ENCODE data around the gene ZMPSTE24. TPM values are rescaled to one million over a fixed set of nuclear protein-coding genes. Genes with fewer than 3 reads are reported as not detected.
A peak's percentile ranks its signal among the peaks of the same experiment; 100 is the strongest.

Gene ZMPSTE24
- total RNA-seq, 4 donors from 2014 or later, result 3.4 to 40.8 (median 23.7) TPM

DNA sequence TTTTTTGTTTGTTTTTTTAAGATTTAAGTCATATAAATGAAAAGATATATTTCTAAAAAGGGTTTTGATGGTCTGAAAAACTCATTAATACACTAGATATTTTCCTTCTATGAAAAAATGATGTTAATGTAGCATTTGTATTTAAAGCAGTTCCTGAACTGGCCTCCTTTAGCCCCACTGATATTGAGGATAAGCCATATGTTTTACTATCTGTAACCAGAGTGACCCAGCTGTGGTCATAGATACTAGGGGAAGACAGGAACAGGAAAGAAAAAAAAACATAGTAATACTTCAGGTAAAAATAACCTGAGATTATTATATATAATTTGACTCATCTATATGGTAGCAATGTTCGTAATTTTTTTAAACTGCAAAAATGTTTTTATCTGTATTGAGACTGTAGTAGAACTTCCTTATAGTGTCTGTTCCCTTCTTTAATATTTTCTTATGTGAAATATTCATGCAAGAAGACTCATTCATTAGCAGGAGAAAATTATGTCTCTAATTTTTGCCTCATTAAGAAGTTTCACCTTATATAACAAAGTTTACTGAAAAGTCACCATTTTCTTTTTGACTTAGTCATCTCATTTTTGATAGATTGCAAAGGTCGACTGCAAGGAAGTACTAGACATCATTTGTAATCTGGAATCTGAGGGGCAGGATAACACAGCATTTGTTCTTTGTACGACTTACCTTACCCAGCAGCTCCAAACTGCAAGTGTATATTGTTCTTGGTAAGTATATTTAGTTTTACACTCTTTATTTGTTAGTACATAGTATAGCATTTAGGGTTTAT, 35.9 kb upstream of the ZMPSTE24 start:
- Histone ChIP-seq H3K9me3 (no peaks in the 10 kb centered on the region), H3K27ac (no peak overlapping the region), H3K4me1 (peaks cover 0 to 7% (median 3%) of the 10 kb centered on the region in 4 donors), H3K27me3 (no peaks in the 10 kb centered on the region), H3K4me3 (no peak overlapping the region), H3K36me3 (no peaks in the 10 kb centered on the region)
- in situ Hi-C loops (cut with MboI; ENCODE audit: low pct_ligation_motif_present in 1 of 4, low pct_unique_long_range_greater_than_20kb in 1 of 4, low sequenced_read_pairs in 3 of 4) (no loop called here), intact Hi-C loops (cut with DNase I; ENCODE audit: low total_unique reads) (no loop called here)
- WGBS, 2 donors (ENCODE audit: low coverage in 1 of 2), result 56 to 82% methylated on average over 2 to 3 of the region's 3 CpGs
- no peak for DNase-seq
- TF ChIP-seq POLR2A (IDR thresholded peaks at IDR 0.05), result no peak
- no peak for TF ChIP-seq CTCF (IDR thresholded peaks at IDR 0.05)
- TF ChIP-seq EP300 (IDR thresholded peaks at IDR 0.05; ENCODE audit: low read depth), result no peak
- no peak for TF ChIP-seq POLR2AphosphoS5 (IDR thresholded peaks at IDR 0.05)

- Histone ChIP-seq H3K9me3 (no peaks in the 10 kb centered on the region), H3K36me3 (no peaks in the 10 kb centered on the region), H3K4me3 (no peak overlapping the region), H3K4me1 (peaks cover 0 to 7% (median 3%) of the 10 kb centered on the region in 4 donors), H3K27ac (no peak overlapping the region), H3K27me3 (no peaks in the 10 kb centered on the region)
- intact Hi-C loops (cut with DNase I; ENCODE audit: low total_unique reads), result no loop called here
- no peak for TF ChIP-seq EP300 (IDR thresholded peaks at IDR 0.05; ENCODE audit: low read depth)
- DNase-seq, result no peak
- WGBS, 2 donors (ENCODE audit: low coverage in 1 of 2), result 77 to 78% methylated on average over 6 of the region's 6 CpGs
- in situ Hi-C loops (cut with MboI; ENCODE audit: low pct_ligation_motif_present in 1 of 4, low pct_unique_long_range_greater_than_20kb in 1 of 4, low sequenced_read_pairs in 3 of 4), result no loop called here
Observed at GRCh38 chr1:40224040-40224439, 34.0 kb upstream of the ZMPSTE24 start.

GRCh38 chr1:40226192-40226591, 31.8 kb upstream of the ZMPSTE24 start:
- in situ Hi-C loops (cut with MboI; ENCODE audit: low pct_ligation_motif_present in 1 of 4, low pct_unique_long_range_greater_than_20kb in 1 of 4, low sequenced_read_pairs in 3 of 4), result no loop called here
- intact Hi-C loops (cut with DNase I; ENCODE audit: low total_unique reads), result no loop called here
- WGBS, 2 donors (ENCODE audit: low coverage in 1 of 2), result 59 to 61% methylated on average over 3 of the region's 3 CpGs
- Histone ChIP-seq H3K4me3 (no peak overlapping the region), H3K9me3 (no peaks in the 10 kb centered on the region), H3K4me1 (peaks cover 0 to 7% (median 3%) of the 10 kb centered on the region in 4 donors), H3K27me3 (no peaks in the 10 kb centered on the region), H3K27ac (peak overlapping the region in 3 of 4 donors; percentile 30 to 47 (median 45)), H3K36me3 (peaks cover 0 to 2% (median 0%) of the 10 kb centered on the region in 4 donors)
- no peak for DNase-seq
- no peak for TF ChIP-seq CTCF (IDR thresholded peaks at IDR 0.05)
- no peak for TF ChIP-seq POLR2A (IDR thresholded peaks at IDR 0.05)
- TF ChIP-seq POLR2AphosphoS5 (IDR thresholded peaks at IDR 0.05), result no peak
- no peak for TF ChIP-seq EP300 (IDR thresholded peaks at IDR 0.05; ENCODE audit: low read depth)

- no peak overlapping the region for H3K4me3 ChIP-seq
- in situ Hi-C loops (cut with MboI; ENCODE audit: low pct_ligation_motif_present in 1 of 4, low pct_unique_long_range_greater_than_20kb in 1 of 4, low sequenced_read_pairs in 3 of 4), result no loop called here
- no peaks in the 10 kb centered on the region for H3K4me1 ChIP-seq
- no peaks in the 10 kb centered on the region for H3K27me3 ChIP-seq
- WGBS, 2 donors (ENCODE audit: low coverage in 1 of 2), result 73 to 100% methylated on average over 1 to 4 of the region's 4 CpGs
- peaks cover 0 to 54% (median 16%) of the 10 kb centered on the region in 4 donors for H3K36me3 ChIP-seq
- no peak for TF ChIP-seq CTCF (IDR thresholded peaks at IDR 0.05)
- no peak for TF ChIP-seq EP300 (IDR thresholded peaks at IDR 0.05; ENCODE audit: low read depth)
- TF ChIP-seq POLR2AphosphoS5 (IDR thresholded peaks at IDR 0.05), result no peak
- no peak for TF ChIP-seq POLR2A (IDR thresholded peaks at IDR 0.05)
- DNase-seq, result peak; percentile 13
- no peaks in the 10 kb centered on the region for H3K9me3 ChIP-seq
- no peak overlapping the region for H3K27ac ChIP-seq
- intact Hi-C loops (cut with DNase I; ENCODE audit: low total_unique reads), result no loop called here
Observed at GRCh38 chr1:40232444-40232843, 25.6 kb upstream of the ZMPSTE24 start.
